ENCODE results near the gene NPHP3.

The NPHP3 gene

GRCh38 chr3:132709761-132710160 lies 12.4 kb downstream of the NPHP3 start:
- no peak for DNase-seq (ENCODE audit: insufficient read length, low spot score)

GRCh38 chr3:132703733-132704132 lies 18.5 kb downstream of the NPHP3 start:
- no peak for DNase-seq (ENCODE audit: insufficient read length, low spot score)
- FAIRE-seq, result no peak

More at GRCh38 chr3:132709761-132710160, 12.4 kb downstream of the NPHP3 start:
- FAIRE-seq, result no peak

- no peak for FAIRE-seq
- no peak for DNase-seq (ENCODE audit: insufficient read length, low spot score)
These were observed 26.8 kb downstream of the NPHP3 start for GRCh38 chr3:132695422-132695821.

GRCh38 chr3:132694991-132695390 lies 27.2 kb downstream of the NPHP3 start:
- DNase-seq (ENCODE audit: insufficient read length, low spot score) (no peak), FAIRE-seq (no peak)

- FAIRE-seq (no peak), DNase-seq (ENCODE audit: insufficient read length, low spot score) (no peak)
These were observed 32.2 kb downstream of the NPHP3 start for GRCh38 chr3:132690040-132690439.

GRCh38 chr3:132682201-132682600 lies 40.0 kb downstream of the NPHP3 start:
- no peak for FAIRE-seq
- no peak for DNase-seq (ENCODE audit: insufficient read length, low spot score)

DNA sequence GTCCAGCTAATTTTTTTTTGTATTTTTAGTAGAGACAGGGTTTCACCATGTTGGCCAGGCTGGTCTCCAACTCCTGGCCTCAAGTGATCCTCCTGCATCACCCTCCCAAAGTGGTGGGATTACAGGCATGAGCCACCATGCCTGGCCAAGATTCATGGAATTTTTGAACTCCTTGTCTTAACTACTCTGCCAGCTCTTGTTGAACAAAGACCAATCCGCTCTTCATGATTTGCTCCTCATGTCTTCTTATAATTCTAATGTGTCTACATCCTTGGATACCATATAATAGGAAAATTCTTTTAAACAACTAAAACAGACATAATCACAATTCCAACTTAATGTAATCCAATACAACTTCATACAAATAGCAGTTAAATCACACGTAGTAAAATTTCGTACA lies 40.8 kb downstream of the NPHP3 start:
- FAIRE-seq (no peak), DNase-seq (ENCODE audit: insufficient read length, low spot score) (no peak)

DNA sequence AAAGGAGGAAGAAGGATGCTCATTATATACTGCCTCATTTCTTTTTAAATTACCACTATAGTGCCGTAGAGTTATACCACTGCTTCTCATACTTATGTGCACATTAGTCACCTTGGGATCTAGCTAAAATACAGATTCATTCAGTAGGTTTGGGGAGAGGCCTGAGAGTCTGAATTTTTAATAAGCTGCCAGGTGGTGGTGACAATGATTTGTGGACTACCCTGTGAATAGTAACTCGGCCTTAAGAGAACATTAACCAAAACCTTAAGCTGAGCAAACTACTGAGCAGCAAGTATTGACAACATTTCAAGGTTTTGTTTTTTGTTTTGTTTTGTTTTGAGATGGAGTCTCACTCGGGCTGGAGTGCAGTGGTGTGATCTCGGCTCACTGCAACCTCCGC lies 42.3 kb downstream of the NPHP3 start:
- FAIRE-seq (no peak), DNase-seq (ENCODE audit: insufficient read length, low spot score) (no peak)

DNA sequence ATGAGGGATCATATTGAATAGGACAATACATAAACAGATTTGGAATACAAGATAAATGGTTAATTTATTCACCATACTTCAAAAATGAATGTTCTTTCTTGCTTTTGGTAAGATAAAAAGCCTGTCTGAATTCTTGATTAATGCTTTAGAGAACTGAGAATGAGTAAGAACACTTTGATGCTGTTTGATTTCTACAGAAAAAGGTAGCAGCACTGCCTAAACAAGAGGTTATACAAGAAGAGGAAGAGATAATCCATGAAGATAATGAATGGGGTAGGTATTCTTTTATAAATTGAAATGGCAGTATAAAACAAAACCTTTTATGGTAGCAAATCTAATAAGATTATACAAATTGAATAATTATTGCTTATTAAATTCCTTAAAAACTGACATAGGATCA lies 46.8 kb downstream of the NPHP3 start:
- FAIRE-seq, result no peak
- DNase-seq (ENCODE audit: insufficient read length, low spot score), result no peak

- DNase-seq (ENCODE audit: insufficient read length, low spot score) (no peak), FAIRE-seq (no peak)
These were observed 52.9 kb downstream of the NPHP3 start for GRCh38 chr3:132669256-132669777.

GRCh38 chr3:132665230-132665745 lies 56.9 kb downstream of the NPHP3 start:
- no peak for FAIRE-seq
- DNase-seq (ENCODE audit: insufficient read length, low spot score), result no peak

- DNase-seq (ENCODE audit: insufficient read length, low spot score) (no peak), FAIRE-seq (no peak)
These were observed 60.0 kb downstream of the NPHP3 start for GRCh38 chr3:132662212-132662611.

GRCh38 chr3:132661101-132661500 lies 61.1 kb downstream of the NPHP3 start:
- no peak for DNase-seq (ENCODE audit: insufficient read length, low spot score)
- no peak for FAIRE-seq

- no peak for FAIRE-seq
- peak; percentile 6 for DNase-seq (ENCODE audit: insufficient read length, low spot score)
These were observed 61.5 kb downstream of the NPHP3 start for GRCh38 chr3:132660811-132661070.

GRCh38 chr3:132660052-132660810 lies 62.0 kb downstream of the NPHP3 start, which contains the start of gene UBA5:
Gene UBA5, plus strand, starts transcription at chr3:132660329. Its CDS starts 209 bp downstream, at chr3:132660538.
- peak; percentile 59 for DNase-seq (ENCODE audit: insufficient read length, low spot score)
- no peak for FAIRE-seq

GRCh38 chr3:132659365-132660051 lies 62.7 kb downstream of the NPHP3 start, which contains the start of gene ACAD11:
Gene ACAD11, minus strand, starts transcription at chr3:132659809. Its CDS starts 58 bp downstream, at chr3:132659751.
- FAIRE-seq (peak; percentile 42), DNase-seq (ENCODE audit: insufficient read length, low spot score) (peak; percentile 57)

GRCh38 chr3:132659000-132659364 lies 63.2 kb downstream of the NPHP3 start:
- DNase-seq (ENCODE audit: insufficient read length, low spot score), result peak; percentile 22

GRCh38 chr3:132657869-132658747 lies 64.1 kb downstream of the NPHP3 start:
- DNase-seq (ENCODE audit: insufficient read length, low spot score), result no peak
- FAIRE-seq, result no peak

More at GRCh38 chr3:132659000-132659364, 63.2 kb downstream of the NPHP3 start:
- FAIRE-seq, result no peak

DNA sequence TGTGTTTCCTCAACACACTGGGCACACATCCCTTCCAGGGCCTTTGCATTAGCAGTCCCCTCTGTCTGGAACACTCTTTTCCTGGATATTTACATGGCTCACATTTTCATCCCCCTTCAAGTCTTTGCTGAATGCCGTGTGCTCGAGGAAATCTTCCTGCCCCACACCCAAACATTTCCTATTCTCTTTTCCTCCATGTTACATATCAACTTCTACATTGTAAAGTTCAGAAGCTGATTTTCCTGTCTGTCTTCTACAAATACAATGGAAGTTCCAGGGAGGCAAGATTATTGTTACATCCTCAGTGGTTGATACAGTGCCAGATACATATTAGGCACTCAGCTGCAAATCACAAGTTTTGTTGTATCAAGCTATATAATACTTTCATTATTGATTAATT lies 66.7 kb downstream of the NPHP3 start:
- FAIRE-seq (no peak), DNase-seq (ENCODE audit: insufficient read length, low spot score) (no peak)

- FAIRE-seq, result peak; percentile 31
These were observed 67.5 kb downstream of the NPHP3 start for GRCh38 chr3:132654721-132655120.

GRCh38 chr3:132654190-132654589 lies 68.0 kb downstream of the NPHP3 start:
- DNase-seq (ENCODE audit: insufficient read length, low spot score), result no peak
- FAIRE-seq, result no peak

More at GRCh38 chr3:132654721-132655120, 67.5 kb downstream of the NPHP3 start:
- no peak for DNase-seq (ENCODE audit: insufficient read length, low spot score)
